B cell (primary cell): Measurements from ENCODE around the gene WNT6. TPM values are rescaled to one million over a fixed set of nuclear protein-coding genes. Genes with fewer than 3 reads are reported as not detected.

Experiments used
- ATAC-seq: fragments of 200-7000 bp; cut with Tn5 transposase; one replicate; pipeline ENCODE4 v1.10.0; 2021; ENCODE audit warnings: low read depth, mild to moderate bottlenecking, moderate number of reproducible peaks, moderate library complexity
- CTCF ChIA-PET: fragments of 350-600 bp; sonication (Branson Sonifier 250); formaldehyde crosslinking; loops from one replicate; lab custom pipeline; 2021; ENCODE audit warnings: antibody characterized with exemption, inconsistent platforms; lab: Charles Lee
- POLR2A ChIA-PET: fragments of 350-600 bp; sonication (Branson Sonifier 250); formaldehyde crosslinking; loops from one replicate; lab custom pipeline; 2021; ENCODE audit warnings: antibody characterized with exemption; lab: Charles Lee
- DNase-seq: peaks from one replicate; pipeline ENCODE4 v3.0.0; 2013
- H2AFZ ChIP-seq: 2 replicates; pipeline ENCODE4 v1.6.1; 2012; ENCODE audit warnings: mild to moderate bottlenecking, low read depth, low read length; ENCODE audit not compliant: insufficient read depth, poor library complexity, severe bottlenecking
- H3K27ac ChIP-seq, 2 donors: 1 replicate in 1 of 2; 2 replicates in 1 of 2; pipeline ENCODE4 v1.5.1; 2012 to 2013; ENCODE audit warnings: low read length in 2 of 2, mild to moderate bottlenecking in 2 of 2, moderate library complexity in 1 of 2
- H3K27me3 ChIP-seq, 4 experiments: fragments of 200-600 bp in 1 of 4; sonication (generic) in 1 of 4; replicated peaks in 1 of 4; 1 replicate in 2 of 4; 2 replicates in 2 of 4; pipeline versions ENCODE4 v1.6.1 to v1.7.0; 2013 to 2016; ENCODE audit warnings: low read length in 3 of 4, mild to moderate bottlenecking in 2 of 4, mixed read lengths in 1 of 4, moderate library complexity in 1 of 4; ENCODE audit not compliant: insufficient read depth in 4 of 4, control insufficient read depth in 3 of 4; ENCODE audit errors: control extremely low read depth in 1 of 4
- H3K36me3 ChIP-seq, 2 experiments: replicated peaks in 1 of 2; 1 replicate in 1 of 2; 2 replicates in 1 of 2; pipeline versions ENCODE4 v1.6.1 to v1.7.1; 2013; ENCODE audit warnings: low read length in 1 of 2; ENCODE audit not compliant: insufficient read depth in 2 of 2, control insufficient read depth in 1 of 2; ENCODE audit errors: control extremely low read depth in 1 of 2, extremely low read depth in 1 of 2
- H3K4me1 ChIP-seq, 2 donors: fragments of 200-600 bp in 1 of 2; sonication (generic) in 1 of 2; 1 replicate in 1 of 2; 2 replicates in 1 of 2; pipeline versions ENCODE4 v1.5.1 to v1.6.1; 2013 to 2017; ENCODE audit warnings: low read length in 2 of 2; ENCODE audit not compliant: control insufficient read depth in 2 of 2, insufficient read depth in 2 of 2
- H3K4me2 ChIP-seq: replicated peaks from 2 replicates; pipeline ENCODE3; 2012; ENCODE audit warnings: mild to moderate bottlenecking, low read depth, low read length; ENCODE audit not compliant: poor library complexity, severe bottlenecking
- H3K4me3 ChIP-seq, 5 experiments: fragments of 200-600 bp in 1 of 5; sonication (generic) in 1 of 5; 1 replicate in 3 of 5; 2 replicates in 2 of 5; pipeline versions ENCODE4 v1.5.1 to v1.7.0; 2011 to 2016; ENCODE audit warnings: low read length in 4 of 5, mild to moderate bottlenecking in 4 of 5, low read depth in 2 of 5, control low read depth in 1 of 5, moderate library complexity in 1 of 5; ENCODE audit not compliant: insufficient read depth in 1 of 5; ENCODE audit errors: control extremely low read depth in 1 of 5, extremely low read depth in 1 of 5
- H3K79me2 ChIP-seq: fragments of 200-600 bp; sonication (generic); one replicate; pipeline ENCODE4 v1.6.0; 2016; ENCODE audit warnings: low read length; ENCODE audit not compliant: control insufficient read depth, insufficient read depth
- H3K9ac ChIP-seq: fragments of 200-600 bp; sonication (generic); 2 replicates; pipeline ENCODE4 v1.6.1; 2017; ENCODE audit warnings: mild to moderate bottlenecking, low read length, moderate library complexity
- H3K9me3 ChIP-seq, 3 donors: one replicate each; pipeline versions ENCODE4 v1.6.1 to v1.7.1; 2013; ENCODE audit warnings: low read length in 2 of 3; ENCODE audit not compliant: control insufficient read depth in 2 of 3, insufficient read depth in 1 of 3; ENCODE audit errors: control extremely low read depth in 1 of 3
- H4K20me1 ChIP-seq: 2 replicates; pipeline ENCODE4 v1.6.0; 2012; ENCODE audit warnings: mild to moderate bottlenecking, low read length; ENCODE audit not compliant: insufficient read depth, control insufficient read depth, poor library complexity, severe bottlenecking
- H3K27ac Mint-ChIP-seq: one replicate; pipeline ENCODE4 v1.8.0; 2021; ENCODE audit warnings: mixed read lengths
- H3K27me3 Mint-ChIP-seq: one replicate; pipeline ENCODE4 v1.8.0; 2021; ENCODE audit warnings: mixed read lengths
- H3K4me1 Mint-ChIP-seq: one replicate; pipeline ENCODE4 v1.8.0; 2021; ENCODE audit warnings: mixed read lengths
- H3K4me3 Mint-ChIP-seq: one replicate; pipeline ENCODE4 v1.8.0; 2021; ENCODE audit warnings: mixed read lengths
- H3K9me3 Mint-ChIP-seq: one replicate; pipeline ENCODE4 v1.8.0; 2022; ENCODE audit warnings: mixed read lengths; ENCODE audit not compliant: insufficient read depth
- EZH2 ChIP-seq: IDR thresholded peaks from 2 replicates; pipeline ENCODE4 v1.6.1; 2012; ENCODE audit warnings: borderline replicate concordance, low read depth, mild to moderate bottlenecking, moderate library complexity, low read length; ENCODE audit not compliant: insufficient read depth, poor library complexity, severe bottlenecking
- WGBS: methylation state at CpG from one replicate; pipeline ENCODE4 v1.1.5; 2013; ENCODE audit warnings: missing lambda C conversion rate; ENCODE audit not compliant: insufficient coverage; 5-methylcytosine and 5-hydroxymethylcytosine counted together
- intact Hi-C: fragments of 100-400 bp; cut with micrococcal nuclease; formaldehyde crosslinking; loops from one replicate; pipeline ENCODE4 v1.10.0; 2022
- polyA plus RNA-seq: library from polyadenylated mRNA; depleted of rRNA; stranded (reverse); fragments of >200 nt; gene quantifications from 2 replicates; pipeline ENCODE4 v1.2.3, GENCODE V29; 2012
- total RNA-seq, 2 donors: library from RNA; stranded (reverse); fragments of 120-200 nt in 1 of 2; gene quantifications; 1 replicate in 1 of 2; 2 replicates in 1 of 2; pipeline versions ENCODE4 v1.2.3 to v1.2.4, GENCODE V29; 2013 to 2022
- TF ChIP-seq, protein P1 (sequence below): fragments of 200-600 bp; IDR thresholded peaks from one replicate; pipeline ENCODE4 v1.8.0; 2022; ENCODE audit warnings: antibody characterized with exemption, mild to moderate bottlenecking

Gene WNT6
- total and polyA plus RNA-seq, 2 donors (not counting 1 experiment from before 2014, with no cell fraction given): 0.84 to 2.0 TPM

DNA sequence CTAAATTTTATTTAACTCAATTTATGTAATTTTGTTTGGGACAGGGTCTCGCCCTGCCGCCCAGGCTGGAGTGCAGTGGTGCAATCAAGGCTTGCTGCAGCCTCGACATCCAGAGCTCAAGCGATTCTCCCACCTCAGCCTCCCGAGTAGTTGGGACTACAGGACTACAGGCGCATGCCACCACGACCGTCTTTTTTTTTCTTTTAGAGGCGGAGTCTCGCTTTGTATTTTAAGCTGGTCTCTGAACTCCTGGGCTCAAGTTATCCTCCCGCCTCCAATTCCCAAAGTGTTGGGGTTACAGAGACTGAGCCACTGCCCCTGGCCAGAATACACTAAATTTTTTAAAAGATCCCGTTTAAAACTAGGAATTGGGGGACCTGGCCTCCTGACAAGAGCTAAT, 39.5 kb downstream of the WNT6 start:
- WGBS: 27% methylated on average over 3 of the region's 12 CpGs
- no peak for DNase-seq
- no peak overlapping the region for H3K4me3 Mint-ChIP-seq
- no peaks in the 10 kb centered on the region for H3K9me3 Mint-ChIP-seq
- H3K27me3 Mint-ChIP-seq: peaks cover 34% of the 10 kb centered on the region
- POLR2A ChIA-PET: interaction anchor here (9.4 kb wide), 1 partner anchor 19 kb away, joined by 490 read pairs; the partner anchor contains the start of gene WNT10A
- H3K36me3 ChIP-seq: no peaks in the 10 kb centered on the region
- H3K27ac Mint-ChIP-seq: no peak overlapping the region
- no peak for ATAC-seq
- H3K4me2 ChIP-seq: no peak overlapping the region
- H2AFZ ChIP-seq: no peak overlapping the region
- H3K9ac ChIP-seq: no peak overlapping the region
- peaks cover 40% of the 10 kb centered on the region for H3K4me1 Mint-ChIP-seq
- TF ChIP-seq EZH2: no peak
- TF ChIP-seq, protein P1, sequence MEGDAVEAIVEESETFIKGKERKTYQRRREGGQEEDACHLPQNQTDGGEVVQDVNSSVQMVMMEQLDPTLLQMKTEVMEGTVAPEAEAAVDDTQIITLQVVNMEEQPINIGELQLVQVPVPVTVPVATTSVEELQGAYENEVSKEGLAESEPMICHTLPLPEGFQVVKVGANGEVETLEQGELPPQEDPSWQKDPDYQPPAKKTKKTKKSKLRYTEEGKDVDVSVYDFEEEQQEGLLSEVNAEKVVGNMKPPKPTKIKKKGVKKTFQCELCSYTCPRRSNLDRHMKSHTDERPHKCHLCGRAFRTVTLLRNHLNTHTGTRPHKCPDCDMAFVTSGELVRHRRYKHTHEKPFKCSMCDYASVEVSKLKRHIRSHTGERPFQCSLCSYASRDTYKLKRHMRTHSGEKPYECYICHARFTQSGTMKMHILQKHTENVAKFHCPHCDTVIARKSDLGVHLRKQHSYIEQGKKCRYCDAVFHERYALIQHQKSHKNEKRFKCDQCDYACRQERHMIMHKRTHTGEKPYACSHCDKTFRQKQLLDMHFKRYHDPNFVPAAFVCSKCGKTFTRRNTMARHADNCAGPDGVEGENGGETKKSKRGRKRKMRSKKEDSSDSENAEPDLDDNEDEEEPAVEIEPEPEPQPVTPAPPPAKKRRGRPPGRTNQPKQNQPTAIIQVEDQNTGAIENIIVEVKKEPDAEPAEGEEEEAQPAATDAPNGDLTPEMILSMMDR: no peak
- no peak overlapping the region for H3K4me3 ChIP-seq
- H3K27me3 ChIP-seq: peaks cover 0 to 29% (median 18%) of the 10 kb centered on the region in 4 experiments
- intact Hi-C loops: loop anchor here (5.0 kb wide), 5 partner anchors 83 to 488 kb away; partner anchors contain the start of genes BCS1L, DNPEP, NHEJ1 and TTLL4
- peaks cover 38 to 45% of the 10 kb centered on the region in 2 donors for H3K4me1 ChIP-seq
- CTCF ChIA-PET: interaction anchor here (1.0 to 21.8 kb wide), 8 partner anchors 9 to 185 kb away, joined by 3 to 1627 read pairs (median 17); partner anchors contain the start of genes WNT10A and WNT6
- no peaks in the 10 kb centered on the region for H3K79me2 ChIP-seq
- no peaks in the 10 kb centered on the region for H3K9me3 ChIP-seq
- no peak overlapping the region for H3K27ac ChIP-seq
- no peaks in the 10 kb centered on the region for H4K20me1 ChIP-seq

DNA sequence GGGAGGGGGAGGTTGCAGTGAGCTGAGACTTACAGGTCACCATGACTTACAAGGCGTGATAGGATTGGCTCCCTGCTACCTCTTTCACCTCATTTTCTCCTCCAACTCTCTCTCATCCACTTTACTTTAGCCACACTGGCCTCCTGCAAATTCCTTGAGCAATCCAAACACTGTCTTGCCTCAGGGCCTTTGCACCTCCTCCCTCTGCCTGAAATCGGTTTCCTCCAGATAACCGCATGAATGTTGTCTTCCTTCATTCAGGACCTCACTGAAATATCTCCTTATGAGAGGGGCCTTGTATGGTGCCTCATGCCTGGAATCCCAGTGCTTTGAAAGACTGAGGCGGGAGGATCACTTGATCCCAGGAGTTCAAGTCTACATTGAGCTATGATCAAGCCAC, 42.8 kb downstream of the WNT6 start:
- intact Hi-C loops: no loop called here
- no peaks in the 10 kb centered on the region for H3K9me3 Mint-ChIP-seq
- peaks cover 12% of the 10 kb centered on the region for H3K4me1 Mint-ChIP-seq
- H3K27ac Mint-ChIP-seq: no peak overlapping the region
- no peak overlapping the region for H3K27ac ChIP-seq
- ATAC-seq: no peak
- peaks cover 12% of the 10 kb centered on the region in 2 donors for H3K4me1 ChIP-seq
- ChIA-PET POLR2A (no interaction called here), CTCF (interaction anchor here (1.2 to 21.8 kb wide), 2 partner anchors 24 to 50 kb away, joined by 5 to 1627 read pairs; partner anchors contain the start of gene WNT10A)
- DNase-seq: no peak
- no peaks in the 10 kb centered on the region for H3K36me3 ChIP-seq
- H3K4me2 ChIP-seq: no peak overlapping the region
- 82% methylated on average over 2 of the region's 4 CpGs for WGBS
- H3K27me3 ChIP-seq: peaks cover 0 to 38% (median 20%) of the 10 kb centered on the region in 4 experiments
- no peak overlapping the region for H2AFZ ChIP-seq
- no peaks in the 10 kb centered on the region for H3K9me3 ChIP-seq
- H3K4me3 ChIP-seq: no peak overlapping the region
- H3K79me2 ChIP-seq: no peaks in the 10 kb centered on the region
- H4K20me1 ChIP-seq: no peaks in the 10 kb centered on the region
- TF ChIP-seq EZH2: no peak
- TF ChIP-seq, protein P1: no peak
- H3K27me3 Mint-ChIP-seq: peaks cover 57% of the 10 kb centered on the region
- H3K4me3 Mint-ChIP-seq: no peak overlapping the region
- no peak overlapping the region for H3K9ac ChIP-seq
